ENCODE data around the gene TOMM70.

TOMM70 gene

GRCh38 chr3:100395679-100396431 is 5.0 kb downstream of the TOMM70 start:
- in situ Hi-C loops (cut with HindIII; ENCODE audit: low sequenced_read_pairs) = no loop called here
- DNase-seq (ENCODE audit: low read depth, low spot score) = no peak
- H3K4me3 ChIP-seq (ENCODE audit: low read depth, low read length) = no peak overlapping the region
- no peak for TF ChIP-seq CTCF (IDR thresholded peaks at IDR 0.05; ENCODE audit: low read depth, low read length)

DNA sequence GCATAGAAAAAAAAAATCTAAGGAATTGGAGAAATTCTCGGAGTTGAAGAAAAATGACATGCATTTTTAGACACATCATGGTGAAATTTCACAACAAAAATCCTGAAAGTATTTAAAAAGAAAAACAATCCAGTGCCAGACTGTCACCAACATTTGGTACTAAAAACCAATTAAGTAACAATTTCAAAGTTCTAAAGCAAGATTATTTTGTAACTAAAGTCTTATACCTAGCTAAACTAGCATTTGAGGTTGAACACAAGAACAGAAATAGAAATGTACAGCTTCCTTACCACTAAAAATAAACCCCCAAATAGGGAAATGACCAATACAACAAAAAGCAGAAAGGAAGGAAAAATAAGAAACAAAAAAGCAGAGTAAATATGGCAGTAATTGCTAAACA is 11.9 kb downstream of the TOMM70 start:
- TF ChIP-seq CTCF (IDR thresholded peaks at IDR 0.05; ENCODE audit: low read depth, low read length) = no peak
- in situ Hi-C loops (cut with HindIII; ENCODE audit: low sequenced_read_pairs) = no loop called here
- no peak for DNase-seq (ENCODE audit: low read depth, low spot score)

GRCh38 chr3:100386437-100387074 is 14.3 kb downstream of the TOMM70 start:
- H3K4me3 ChIP-seq (ENCODE audit: low read depth, low read length) = no peak overlapping the region
- no peak for TF ChIP-seq CTCF (IDR thresholded peaks at IDR 0.05; ENCODE audit: low read depth, low read length)
- DNase-seq (ENCODE audit: low read depth, low spot score) = peak; percentile 45
- in situ Hi-C loops (cut with HindIII; ENCODE audit: low sequenced_read_pairs) = no loop called here

More for the DNA sequence above, 11.9 kb downstream of the TOMM70 start:
- no peak overlapping the region for H3K4me3 ChIP-seq (ENCODE audit: low read depth, low read length)

GRCh38 chr3:100384733-100385525 is 16.0 kb downstream of the TOMM70 start:
- no peak overlapping the region for H3K4me3 ChIP-seq (ENCODE audit: low read depth, low read length)
- in situ Hi-C loops (cut with HindIII; ENCODE audit: low sequenced_read_pairs) = no loop called here
- peak; percentile 9 for DNase-seq (ENCODE audit: low read depth, low spot score)
- TF ChIP-seq CTCF (IDR thresholded peaks at IDR 0.05; ENCODE audit: low read depth, low read length) = no peak

GRCh38 chr3:100376301-100376700 is 24.6 kb downstream of the TOMM70 start:
- no peak overlapping the region for H3K4me3 ChIP-seq (ENCODE audit: low read depth, low read length)
- in situ Hi-C loops (cut with HindIII; ENCODE audit: low sequenced_read_pairs) = no loop called here

More at GRCh38 chr3:100376301-100376700, 24.6 kb downstream of the TOMM70 start:
- DNase-seq (ENCODE audit: low read depth, low spot score) = no peak
- TF ChIP-seq CTCF (IDR thresholded peaks at IDR 0.05; ENCODE audit: low read depth, low read length) = no peak
